Loucy (cell line): ENCODE results near the gene DGKI.

ENCODE experiments used
- H2AFZ ChIP-seq: fragments of 200-600 bp; sonication (generic); 2 replicates; pipeline ENCODE4 v1.6.0; 2016; ENCODE audit warnings: antibody characterized with exemption, mild to moderate bottlenecking, low read length, moderate library complexity
- H3F3A ChIP-seq: fragments of 200-600 bp; 2 replicates; pipeline ENCODE4 v1.6.0; 2016; ENCODE audit warnings: antibody characterized with exemption, low read depth, mild to moderate bottlenecking
- H3K27me3 ChIP-seq: fragments of 200-600 bp; sonication (generic); 2 replicates; pipeline ENCODE4 v1.6.1; 2014; ENCODE audit warnings: low read length, mild to moderate bottlenecking; ENCODE audit not compliant: insufficient read depth, poor library complexity, severe bottlenecking
- H3K36me3 ChIP-seq: fragments of 200-600 bp; sonication (generic); 2 replicates; pipeline ENCODE4 v1.6.1; 2016; ENCODE audit warnings: low read length; ENCODE audit not compliant: insufficient read depth
- H3K4me1 ChIP-seq: fragments of 200-600 bp; sonication (generic); 2 replicates; pipeline ENCODE4 v1.5.1; 2014; ENCODE audit warnings: low read length, mild to moderate bottlenecking; ENCODE audit not compliant: insufficient read depth, poor library complexity, severe bottlenecking
- H3K4me2 ChIP-seq: fragments of 200-600 bp; sonication (generic); 2 replicates; pipeline ENCODE4 v1.6.0; 2014; ENCODE audit warnings: antibody characterized with exemption, low read length, low read depth, mild to moderate bottlenecking; ENCODE audit not compliant: poor library complexity, severe bottlenecking
- H3K4me3 ChIP-seq: fragments of 200-600 bp; sonication (generic); 2 replicates; pipeline ENCODE4 v1.5.1; 2014; ENCODE audit warnings: low read length, mild to moderate bottlenecking, mixed read lengths; ENCODE audit not compliant: poor library complexity, severe bottlenecking
- H3K79me2 ChIP-seq: fragments of 200-600 bp; sonication (generic); 2 replicates; pipeline ENCODE4 v1.6.1; 2014; ENCODE audit warnings: low read length; ENCODE audit not compliant: insufficient read depth
- H3K9ac ChIP-seq: fragments of 200-600 bp; sonication (generic); 2 replicates; pipeline ENCODE4 v1.6.0; 2014; ENCODE audit warnings: mild to moderate bottlenecking, low read depth, low read length, moderate library complexity; ENCODE audit not compliant: poor library complexity, severe bottlenecking
- H3K9me2 ChIP-seq: fragments of 200-600 bp; sonication (generic); replicated peaks from 2 replicates; pipeline ENCODE4 v1.6.1; 2016; ENCODE audit warnings: low read depth, low read length, mixed read lengths
- H3K9me3 ChIP-seq: fragments of 200-600 bp; sonication (generic); 2 replicates; pipeline ENCODE4 v1.6.1; 2014; ENCODE audit warnings: mild to moderate bottlenecking, antibody characterized with exemption, low read length, low read depth; ENCODE audit not compliant: insufficient read depth
- H4K20me1 ChIP-seq: fragments of 200-600 bp; sonication (generic); 2 replicates; pipeline ENCODE4 v1.6.0; 2014; ENCODE audit warnings: antibody characterized with exemption, low read length, mild to moderate bottlenecking; ENCODE audit not compliant: insufficient read depth, poor library complexity, severe bottlenecking
- CTCF ChIP-seq: fragments of 200-600 bp; sonication (generic); conservative IDR thresholded peaks from 2 replicates; pipeline ENCODE4 v1.5.1; 2014; ENCODE audit warnings: mild to moderate bottlenecking, antibody characterized with exemption, low read length
- EZH2phosphoT487 ChIP-seq: fragments of 200-600 bp; IDR thresholded peaks from 2 replicates; pipeline ENCODE4 v1.6.1; 2018; ENCODE audit warnings: antibody characterized with exemption, mild to moderate bottlenecking, moderate library complexity, borderline replicate concordance

DGKI gene

GRCh38 chr7:137393570-137393969 lies 453.2 kb downstream of the DGKI start:
- Histone ChIP-seq H3K9ac (no peak overlapping the region), H3K36me3 (no peaks in the 10 kb centered on the region), H3K4me2 (no peak overlapping the region), H3F3A (no peaks in the 10 kb centered on the region), H2AFZ (no peak overlapping the region), H4K20me1 (no peaks in the 10 kb centered on the region), H3K27me3 (no peaks in the 10 kb centered on the region), H3K4me1 (no peaks in the 10 kb centered on the region), H3K9me2 (no peaks in the 10 kb centered on the region), H3K4me3 (no peak overlapping the region), H3K79me2 (no peaks in the 10 kb centered on the region), H3K9me3 (no peaks in the 10 kb centered on the region)
- TF ChIP-seq CTCF (no peak), EZH2phosphoT487 (no peak)

- no peak overlapping the region for H3K9ac ChIP-seq
- no peaks in the 10 kb centered on the region for H3K9me2 ChIP-seq
- H3K36me3 ChIP-seq, result no peaks in the 10 kb centered on the region
- H3K79me2 ChIP-seq, result no peaks in the 10 kb centered on the region
- no peak overlapping the region for H3K4me2 ChIP-seq
- no peak for TF ChIP-seq EZH2phosphoT487
- TF ChIP-seq CTCF, result no peak
- H3K27me3 ChIP-seq, result no peaks in the 10 kb centered on the region
- no peak overlapping the region for H2AFZ ChIP-seq
- H3K4me1 ChIP-seq, result no peaks in the 10 kb centered on the region
- no peaks in the 10 kb centered on the region for H3F3A ChIP-seq
- H4K20me1 ChIP-seq, result no peaks in the 10 kb centered on the region
- no peaks in the 10 kb centered on the region for H3K9me3 ChIP-seq
- H3K4me3 ChIP-seq, result no peak overlapping the region
These were observed 456.7 kb downstream of the DGKI start for GRCh38 chr7:137390076-137390475.

- Histone ChIP-seq H3K79me2 (no peaks in the 10 kb centered on the region), H3K36me3 (no peaks in the 10 kb centered on the region), H2AFZ (no peak overlapping the region), H3F3A (no peaks in the 10 kb centered on the region), H4K20me1 (no peaks in the 10 kb centered on the region), H3K9ac (no peak overlapping the region), H3K4me1 (no peaks in the 10 kb centered on the region), H3K9me2 (no peaks in the 10 kb centered on the region), H3K4me3 (no peak overlapping the region), H3K9me3 (no peaks in the 10 kb centered on the region), H3K27me3 (no peaks in the 10 kb centered on the region), H3K4me2 (no peak overlapping the region)
- TF ChIP-seq EZH2phosphoT487 (no peak), CTCF (no peak)
These were observed 457.9 kb downstream of the DGKI start for GRCh38 chr7:137388916-137389315.
